IPS-20b (cell line): ENCODE data around the gene RPL22.
"Not testable (repeated sequence)": the region's sequence is repeated elsewhere in the genome, so short reads cannot be mapped to it uniquely, and the experiment has no call there.

ENCODE experiments used
- H3K27ac ChIP-seq: one replicate; pipeline ENCODE4 v1.5.1; 2013; ENCODE audit warnings: low read length
- H3K27me3 ChIP-seq: 2 replicates; pipeline ENCODE4 v1.6.1; 2013; ENCODE audit warnings: mild to moderate bottlenecking, low read length, inconsistent platforms; ENCODE audit not compliant: insufficient read depth
- H3K36me3 ChIP-seq: 2 replicates; pipeline ENCODE4 v1.6.1; 2013; ENCODE audit warnings: low read depth, mild to moderate bottlenecking, inconsistent platforms, low read length, moderate library complexity; ENCODE audit not compliant: insufficient read depth
- H3K4me1 ChIP-seq: 2 replicates; pipeline ENCODE4 v1.6.1; 2013; ENCODE audit warnings: mild to moderate bottlenecking, control low read depth, inconsistent platforms, low read length, moderate library complexity; ENCODE audit not compliant: insufficient read depth
- H3K4me3 ChIP-seq: 2 replicates; pipeline ENCODE4 v1.5.1; 2013; ENCODE audit warnings: mild to moderate bottlenecking, low read length, inconsistent platforms
- H3K9ac ChIP-seq: 2 replicates; pipeline ENCODE4 v1.6.1; 2013; ENCODE audit warnings: low read depth, mild to moderate bottlenecking, inconsistent platforms, low read length, moderate library complexity
- H3K9me3 ChIP-seq: 2 replicates; pipeline ENCODE4 v1.6.1; 2013; ENCODE audit warnings: mild to moderate bottlenecking, low read depth, low read length, inconsistent platforms; ENCODE audit not compliant: insufficient read depth

Gene RPL22

GRCh38 chr1:6223617-6224016 is 24.2 kb upstream of the RPL22 start:
- peaks cover 82% of the 10 kb centered on the region for H3K36me3 ChIP-seq
- no peaks in the 10 kb centered on the region for H3K4me1 ChIP-seq
- H3K4me3 ChIP-seq: no peak overlapping the region
- H3K9me3 ChIP-seq: no peaks in the 10 kb centered on the region
- H3K27me3 ChIP-seq: no peaks in the 10 kb centered on the region
- H3K27ac ChIP-seq: no peak overlapping the region
- no peak overlapping the region for H3K9ac ChIP-seq

DNA sequence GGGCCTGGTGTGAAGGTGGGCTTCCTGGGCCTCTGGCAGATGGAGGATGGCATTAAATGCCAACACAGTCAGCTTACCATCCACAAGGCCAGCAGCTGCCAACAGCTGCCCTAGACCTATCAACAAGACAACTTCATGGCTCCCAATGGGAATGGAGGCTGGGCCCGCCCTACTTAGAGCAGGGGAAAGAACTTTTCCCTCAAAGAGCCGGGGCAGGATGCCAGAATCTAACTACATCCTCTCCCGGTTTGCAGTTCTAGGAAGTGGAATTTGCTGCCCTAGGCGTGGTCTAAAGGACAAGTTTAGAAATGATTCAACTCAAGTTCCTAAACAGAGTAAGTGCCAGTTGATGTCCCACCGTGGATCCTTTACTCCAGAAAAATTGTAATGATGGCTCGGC is 23.2 kb upstream of the RPL22 start:
- H3K9me3 ChIP-seq: no peaks in the 10 kb centered on the region
- no peak overlapping the region for H3K27ac ChIP-seq
- no peaks in the 10 kb centered on the region for H3K27me3 ChIP-seq
- H3K4me3 ChIP-seq: no peak overlapping the region
- peaks cover 72% of the 10 kb centered on the region for H3K36me3 ChIP-seq
- no peaks in the 10 kb centered on the region for H3K4me1 ChIP-seq
- no peak overlapping the region for H3K9ac ChIP-seq

- H3K9me3 ChIP-seq: no peaks in the 10 kb centered on the region
- H3K27ac ChIP-seq: no peak overlapping the region
- H3K27me3 ChIP-seq: no peaks in the 10 kb centered on the region
- no peak overlapping the region for H3K4me3 ChIP-seq
- H3K36me3 ChIP-seq: peaks cover 59% of the 10 kb centered on the region
- H3K9ac ChIP-seq: no peak overlapping the region
- no peaks in the 10 kb centered on the region for H3K4me1 ChIP-seq
Observed at GRCh38 chr1:6221210-6221784, 21.9 kb upstream of the RPL22 start.

GRCh38 chr1:6220236-6220635 is 20.8 kb upstream of the RPL22 start:
- Histone ChIP-seq H3K4me3 (no peak overlapping the region), H3K27ac (no peak overlapping the region), H3K36me3 (peaks cover 49% of the 10 kb centered on the region), H3K9me3 (no peaks in the 10 kb centered on the region), H3K27me3 (no peaks in the 10 kb centered on the region), H3K4me1 (no peaks in the 10 kb centered on the region), H3K9ac (no peak overlapping the region)

DNA sequence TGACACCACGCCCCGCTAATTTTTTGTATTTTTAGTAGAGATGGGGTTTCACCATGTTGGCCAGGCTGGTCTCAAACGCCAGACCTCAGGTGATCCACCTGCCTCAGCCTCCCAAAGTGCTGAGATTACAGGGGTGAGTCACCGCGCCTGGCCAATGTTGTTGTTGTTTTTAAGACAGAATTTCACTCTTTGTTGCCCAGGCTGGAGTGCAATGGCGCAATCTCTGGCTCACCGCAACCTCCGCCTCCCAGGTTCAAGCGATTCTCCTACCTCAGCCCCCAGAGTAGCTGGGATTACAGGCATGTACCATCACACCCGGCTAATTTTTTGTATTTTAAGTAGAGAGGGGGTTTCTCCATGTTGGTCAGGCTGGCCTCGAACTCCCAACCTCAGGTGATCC is 20.2 kb upstream of the RPL22 start:
- H3K36me3 ChIP-seq: peaks cover 43% of the 10 kb centered on the region
- not testable (repeated sequence) for H3K4me1 ChIP-seq, H3K4me3 ChIP-seq, H3K27me3 ChIP-seq, H3K27ac ChIP-seq, H3K9ac ChIP-seq, H3K9me3 ChIP-seq

DNA sequence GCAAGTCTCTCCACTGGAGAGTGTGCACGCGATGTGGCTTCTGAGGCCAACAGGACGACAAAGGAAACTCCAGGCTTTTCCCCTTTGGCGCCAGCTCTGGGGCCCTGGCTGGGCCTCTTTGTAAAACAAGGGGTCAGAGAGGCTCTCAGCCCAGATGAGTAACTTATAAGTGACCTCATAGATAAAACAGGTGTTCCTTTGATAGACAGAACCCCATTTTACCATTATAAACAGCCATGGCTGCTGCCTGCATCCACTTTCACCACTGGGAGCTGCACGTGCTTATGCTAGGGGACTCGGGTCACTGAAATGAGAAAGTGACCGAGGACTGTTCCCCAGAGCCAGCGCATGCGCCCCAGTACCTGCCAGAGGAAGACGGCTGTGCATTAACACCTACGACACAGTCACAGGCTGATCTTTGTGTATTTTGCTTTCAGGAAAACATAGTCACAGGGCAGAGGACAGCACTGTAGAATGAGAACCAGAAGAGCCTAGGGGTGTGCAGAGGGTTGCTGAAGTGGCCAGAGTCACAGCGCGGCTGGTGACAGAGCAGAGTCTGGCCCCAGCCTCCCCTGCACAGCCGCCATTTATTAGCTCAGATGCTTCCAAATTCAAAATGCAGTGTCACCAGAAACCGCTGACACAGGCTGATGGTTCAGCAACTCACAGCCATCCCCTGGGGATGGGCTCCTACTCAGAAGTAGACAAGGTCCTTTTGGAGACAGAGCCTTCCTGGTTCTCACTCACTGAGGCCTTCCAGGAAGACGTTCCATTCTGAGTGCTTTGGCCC is 19.2 kb upstream of the RPL22 start:
- Histone ChIP-seq H3K36me3 (peaks cover 32% of the 10 kb centered on the region), H3K4me1 (no peaks in the 10 kb centered on the region), H3K9me3 (no peaks in the 10 kb centered on the region), H3K27me3 (no peaks in the 10 kb centered on the region), H3K9ac (no peak overlapping the region; the same call in 1 of the 2 replicates), H3K27ac (no peak overlapping the region), H3K4me3 (no peak overlapping the region)

GRCh38 chr1:6212193-6212959 is 13.0 kb upstream of the RPL22 start:
- no peak overlapping the region for H3K9ac ChIP-seq
- no peak overlapping the region for H3K27ac ChIP-seq
- no peaks in the 10 kb centered on the region for H3K36me3 ChIP-seq
- H3K4me3 ChIP-seq: no peak overlapping the region
- H3K4me1 ChIP-seq: no peaks in the 10 kb centered on the region; the same call in 1 of the 2 replicates
- no peaks in the 10 kb centered on the region for H3K9me3 ChIP-seq
- H3K27me3 ChIP-seq: peaks cover 34% of the 10 kb centered on the region

DNA sequence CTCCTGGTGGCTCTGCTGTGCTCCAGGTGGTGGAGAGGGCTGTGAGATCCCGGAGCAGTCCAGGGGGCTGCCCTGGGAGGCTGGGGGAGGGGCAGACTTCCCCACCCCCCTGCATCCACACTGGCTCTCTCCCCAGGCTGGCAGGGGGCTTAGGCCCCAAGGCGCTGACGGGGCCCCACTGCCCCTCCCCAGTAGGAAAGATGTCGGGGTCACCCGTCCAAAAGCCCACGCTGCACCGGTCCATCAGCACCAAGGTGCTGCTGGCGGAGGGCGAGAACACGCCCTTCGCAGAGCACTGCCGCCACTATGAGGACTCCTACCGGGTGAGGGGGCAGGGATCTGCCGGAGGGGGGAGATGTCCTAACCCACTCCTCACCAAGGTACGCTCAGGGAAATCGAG is 12.3 kb upstream of the RPL22 start:
- no peak overlapping the region for H3K27ac ChIP-seq
- H3K9me3 ChIP-seq: no peaks in the 10 kb centered on the region
- H3K36me3 ChIP-seq: no peaks in the 10 kb centered on the region
- H3K4me3 ChIP-seq: no peak overlapping the region
- H3K4me1 ChIP-seq: no peaks in the 10 kb centered on the region; the same call in 1 of the 2 replicates
- no peak overlapping the region for H3K9ac ChIP-seq
- H3K27me3 ChIP-seq: peaks cover 40% of the 10 kb centered on the region

DNA sequence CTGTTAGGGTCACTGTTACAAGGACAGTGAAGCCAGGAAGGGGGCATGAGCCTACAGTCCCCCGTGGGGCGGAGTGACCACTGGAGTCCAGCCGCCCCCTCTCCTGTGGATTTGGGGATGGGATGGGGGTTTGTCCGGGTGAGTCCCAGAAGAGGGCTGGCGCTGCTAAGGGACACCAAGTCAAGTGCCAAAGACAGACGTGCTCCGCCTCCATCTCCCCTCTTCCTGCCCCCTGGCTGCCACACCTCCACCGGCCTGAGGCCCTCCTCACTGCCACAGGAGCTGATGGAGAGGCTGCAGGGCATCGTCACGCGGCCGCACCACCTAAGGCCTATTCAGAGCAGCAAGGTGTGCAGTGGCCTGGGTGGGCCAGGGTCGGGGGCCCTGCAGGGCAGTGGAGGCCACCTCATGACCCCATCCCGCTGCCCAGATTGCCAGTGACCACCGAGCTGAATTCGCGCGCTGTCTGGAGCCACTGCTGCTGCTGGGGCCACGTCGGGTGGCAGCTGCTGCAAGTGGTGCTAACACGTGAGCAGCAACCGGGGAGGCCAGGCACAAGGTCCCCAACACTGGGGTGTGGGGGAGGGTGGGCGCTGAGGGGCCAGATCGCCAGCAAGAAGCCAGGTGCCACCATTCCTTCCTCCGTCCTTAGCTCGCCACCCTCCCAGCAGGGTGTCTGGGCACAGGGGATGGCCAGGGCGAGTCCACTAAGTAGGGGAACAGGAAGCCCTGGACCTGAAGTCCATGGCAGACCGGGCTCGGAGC is 11.4 kb upstream of the RPL22 start:
- H3K36me3 ChIP-seq: no peaks in the 10 kb centered on the region
- H3K9me3 ChIP-seq: no peaks in the 10 kb centered on the region
- H3K4me1 ChIP-seq: no peaks in the 10 kb centered on the region; the same call in 1 of the 2 replicates
- H3K9ac ChIP-seq: no peak overlapping the region
- peaks cover 50% of the 10 kb centered on the region for H3K27me3 ChIP-seq
- no peak overlapping the region for H3K4me3 ChIP-seq
- no peak overlapping the region for H3K27ac ChIP-seq

DNA sequence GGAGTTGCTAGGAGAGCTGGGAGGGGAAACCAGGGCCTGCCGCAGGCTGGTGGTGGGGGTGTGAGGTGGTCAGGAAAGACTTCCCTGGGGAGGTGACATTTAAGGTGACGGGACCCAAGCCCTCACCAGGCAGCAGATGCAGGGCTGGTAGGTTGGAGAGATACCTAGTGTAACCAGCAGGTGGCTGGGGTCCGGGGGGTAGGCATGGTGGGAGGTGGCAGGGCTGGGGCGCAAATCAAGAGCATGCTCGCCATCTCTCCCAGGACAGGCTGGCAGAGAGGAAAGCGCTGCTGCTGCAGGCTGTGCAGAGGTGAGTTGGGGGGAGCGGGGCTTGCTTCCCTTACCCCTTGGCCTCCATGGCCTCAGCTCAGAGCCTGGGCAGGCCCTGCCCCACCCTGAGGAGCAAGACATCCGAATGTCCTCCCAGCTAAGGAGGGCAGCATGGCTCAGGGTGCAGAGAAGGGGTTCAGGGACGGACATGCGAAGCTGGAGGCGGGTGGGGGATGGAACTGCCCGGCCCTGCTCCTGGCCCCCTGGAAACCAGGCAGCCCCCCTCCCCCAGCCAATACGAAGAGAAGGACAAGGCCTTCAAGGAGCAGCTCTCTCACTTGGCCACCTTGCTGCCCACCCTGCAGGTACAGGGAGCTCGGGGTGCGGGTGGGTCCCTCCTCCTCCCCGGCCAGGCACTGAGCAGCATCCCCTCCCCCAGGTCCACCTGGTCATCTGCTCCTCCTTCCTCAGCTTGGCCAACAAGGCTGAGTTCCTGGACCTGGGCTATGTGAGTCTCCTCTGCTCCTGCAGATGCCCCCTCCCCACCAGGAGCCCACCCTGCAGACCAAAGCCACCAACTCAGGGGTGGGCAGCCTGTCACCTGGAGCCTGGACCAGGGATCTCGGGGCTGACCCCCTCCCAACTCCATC is 10.5 kb upstream of the RPL22 start:
- H3K27me3 ChIP-seq: peaks cover 55% of the 10 kb centered on the region
- no peaks in the 10 kb centered on the region; the same call in 1 of the 2 replicates for H3K4me1 ChIP-seq

More for the DNA sequence above, 10.5 kb upstream of the RPL22 start:
- Histone ChIP-seq H3K9ac (no peak overlapping the region), H3K36me3 (no peaks in the 10 kb centered on the region), H3K27ac (no peak overlapping the region), H3K4me3 (peak overlapping the region; percentile 51), H3K9me3 (no peaks in the 10 kb centered on the region)
